ENCODE measurements around the gene UGT2B11.
"Not testable (repeated sequence)": the region's sequence is repeated elsewhere in the genome, so short reads cannot be mapped to it uniquely, and the experiment has no call there.

UGT2B11 gene

GRCh38 chr4:69214716-69215115 is at the start of gene UGT2B11:
UGT2B11 (minus strand) TSS chr4:69214748; CDS start chr4:69214722, 26 bp downstream.
- no peak for DNase-seq

- not testable (repeated sequence) for DNase-seq
These were observed 38.7 kb upstream of the UGT2B11 start for GRCh38 chr4:69253147-69253772.

GRCh38 chr4:69250884-69251283 is 36.3 kb upstream of the UGT2B11 start:
- DNase-seq = not testable (repeated sequence)

- not testable (repeated sequence) for DNase-seq
These were observed 28.2 kb upstream of the UGT2B11 start for GRCh38 chr4:69242562-69243240.

DNA sequence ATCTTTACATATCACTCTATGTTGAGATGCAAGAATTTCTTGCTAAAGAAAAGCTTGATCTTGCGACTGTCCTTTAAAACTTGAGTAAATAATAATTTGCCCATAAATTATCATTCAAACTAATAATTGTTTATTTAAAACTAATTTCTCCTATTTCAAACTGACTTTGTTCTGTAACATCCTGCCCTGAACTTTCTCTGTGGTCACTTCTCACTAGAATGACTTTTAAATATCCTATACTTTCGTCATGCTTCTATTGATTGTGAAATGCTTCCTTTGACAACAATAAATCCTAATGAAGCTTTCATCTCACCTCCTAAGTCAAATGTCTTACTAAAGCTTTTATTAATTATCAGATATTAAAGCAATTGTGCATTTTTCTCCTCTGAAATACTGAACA is 27.2 kb upstream of the UGT2B11 start:
- DNase-seq = not testable (repeated sequence)

DNA sequence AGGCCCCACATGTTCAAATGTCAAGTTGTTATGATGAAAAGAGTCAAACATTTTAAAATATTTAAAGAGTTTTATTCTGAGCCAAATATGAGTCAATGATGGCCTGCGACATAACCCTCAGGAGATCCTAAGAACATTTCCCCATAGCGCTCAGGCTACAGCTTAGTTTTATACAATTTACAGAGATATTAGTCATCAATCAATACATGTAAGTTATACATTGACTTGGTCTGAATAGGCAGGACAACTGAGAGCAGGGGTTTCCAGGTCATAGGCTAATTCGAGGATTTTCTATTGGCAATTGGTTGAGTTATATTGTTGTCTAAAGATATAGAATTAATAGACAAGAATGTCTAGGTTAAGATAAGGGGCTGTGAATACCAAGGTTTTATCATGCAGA is 26.2 kb upstream of the UGT2B11 start:
- DNase-seq = not testable (repeated sequence)

- no peak for DNase-seq
These were observed 25.1 kb upstream of the UGT2B11 start for GRCh38 chr4:69239557-69240168.

- no peak for DNase-seq
These were observed 24.5 kb upstream of the UGT2B11 start for GRCh38 chr4:69239092-69239491.

DNA sequence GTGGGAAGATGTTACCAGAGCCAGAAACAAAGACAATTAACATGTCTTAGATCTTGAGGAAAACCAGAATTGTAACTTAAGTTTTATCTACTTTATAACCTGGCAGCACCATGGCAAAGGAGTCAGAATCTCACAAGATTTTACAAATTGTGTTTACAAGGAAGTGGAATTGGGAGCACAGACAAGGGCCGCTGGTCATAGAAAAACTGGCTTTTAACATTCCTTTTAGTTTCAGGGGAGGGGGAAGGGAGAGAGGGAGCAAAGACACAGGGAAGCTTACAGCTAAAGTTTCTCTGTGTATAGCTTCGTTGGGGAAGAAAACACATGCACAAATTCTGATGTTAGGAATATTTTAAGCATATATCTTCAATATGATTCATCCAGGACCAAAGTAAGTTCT is 10.3 kb upstream of the UGT2B11 start:
- no peak for DNase-seq

DNA sequence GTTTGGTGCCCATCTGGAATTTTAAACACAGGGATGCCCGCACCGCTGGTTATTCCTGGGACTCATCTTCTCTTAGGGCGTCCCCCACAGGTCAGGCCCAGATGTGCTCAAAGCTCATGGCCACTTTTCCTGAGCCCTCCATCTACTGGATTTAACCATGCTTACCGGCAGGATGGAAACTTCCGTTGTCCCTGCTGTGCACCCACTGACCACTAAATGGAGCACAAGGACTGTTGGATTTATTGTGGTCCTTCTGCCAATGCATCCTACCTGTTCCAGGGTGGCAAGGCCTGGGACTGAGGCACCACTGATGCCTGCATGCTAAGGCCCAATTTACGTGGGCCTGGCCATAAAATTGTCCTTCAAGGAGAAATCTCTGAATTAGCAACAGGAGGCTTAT is 8.7 kb upstream of the UGT2B11 start:
- not testable (repeated sequence) for DNase-seq

DNA sequence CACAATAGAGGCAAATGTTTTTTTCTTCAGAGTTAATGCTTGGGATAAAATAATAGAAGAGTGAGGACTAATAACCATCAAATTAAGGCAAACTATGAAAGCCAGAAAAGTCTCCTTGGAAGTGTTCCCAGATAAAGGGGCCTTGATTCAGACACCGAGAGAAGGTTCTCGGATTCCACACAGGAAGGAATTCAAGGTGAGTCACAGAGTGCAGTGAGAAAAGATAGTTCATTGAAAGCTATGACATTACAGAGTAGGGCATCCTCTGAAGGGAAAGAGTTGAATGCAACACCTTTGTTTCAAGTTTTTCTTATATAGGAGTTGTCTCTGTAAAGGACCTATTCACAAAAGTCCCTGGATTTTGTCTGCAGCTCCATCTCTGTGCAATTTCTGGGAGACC is 3.9 kb upstream of the UGT2B11 start:
- not testable (repeated sequence) for DNase-seq

GRCh38 chr4:69210911-69211310 is 3.6 kb downstream of the UGT2B11 start:
- no peak for DNase-seq

DNA sequence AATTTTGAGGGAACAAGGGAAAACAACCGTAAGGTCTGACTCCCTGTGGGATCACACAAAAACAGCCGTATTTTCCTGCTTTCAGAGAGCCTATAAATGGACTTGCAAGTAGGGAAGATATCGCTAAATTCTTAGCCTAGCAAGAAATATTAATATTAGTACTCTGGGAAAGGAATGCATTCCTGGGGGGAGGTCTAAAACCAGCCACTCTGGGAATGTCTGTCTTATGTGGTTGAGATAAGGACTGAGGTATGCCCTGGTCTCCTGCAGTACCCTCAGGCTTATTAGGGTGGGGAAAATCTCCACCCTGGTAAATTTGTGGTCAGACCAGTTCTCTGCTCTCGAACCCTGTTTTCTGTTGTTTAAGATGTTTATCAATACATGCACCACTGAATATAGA is 16.0 kb downstream of the UGT2B11 start:
- not testable (repeated sequence) for DNase-seq

- no peak for DNase-seq
These were observed 18.2 kb downstream of the UGT2B11 start for GRCh38 chr4:69196209-69196965.

GRCh38 chr4:69194166-69194565 is 20.4 kb downstream of the UGT2B11 start:
- no peak for DNase-seq

DNA sequence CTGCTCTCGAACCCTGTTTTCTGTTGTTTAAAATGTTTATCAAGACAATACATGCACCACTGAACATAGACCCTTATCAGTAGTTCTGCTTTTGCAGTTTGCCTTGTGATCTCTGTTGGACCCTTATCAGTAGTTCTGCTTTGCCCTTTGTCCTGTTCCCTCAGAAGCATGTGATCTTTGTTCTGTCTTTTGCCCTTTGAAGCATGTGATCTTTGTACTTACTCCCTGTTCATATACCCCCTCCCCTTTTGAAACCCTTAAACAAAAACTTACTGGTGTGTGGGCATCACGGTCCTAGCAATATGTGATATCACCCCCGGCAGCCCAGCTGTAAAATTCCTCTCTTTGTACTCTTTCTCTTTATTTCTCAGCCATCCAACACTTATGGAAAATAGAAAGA is 22.6 kb downstream of the UGT2B11 start:
- DNase-seq = not testable (repeated sequence)

DNA sequence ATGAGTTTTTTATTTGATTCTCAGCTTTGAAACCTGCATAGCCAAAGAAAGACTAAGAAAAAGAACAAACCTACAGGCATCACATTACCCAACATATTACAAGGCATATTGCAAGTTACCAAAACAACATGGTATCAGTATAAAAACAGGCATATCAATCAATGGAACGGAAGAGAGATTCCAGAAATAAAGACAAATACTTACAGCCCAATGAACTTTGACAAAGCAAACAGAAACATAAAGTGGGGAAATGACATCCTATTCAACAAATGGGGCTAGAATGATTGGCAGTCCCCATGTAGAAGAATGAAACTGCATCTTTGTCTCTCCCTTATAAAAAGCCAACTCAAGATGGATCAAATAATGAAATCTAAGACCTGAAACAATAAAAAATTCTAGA is 23.9 kb downstream of the UGT2B11 start:
- not testable (repeated sequence) for DNase-seq

GRCh38 chr4:69181519-69182169 is 32.9 kb downstream of the UGT2B11 start:
- DNase-seq = not testable (repeated sequence)

DNA sequence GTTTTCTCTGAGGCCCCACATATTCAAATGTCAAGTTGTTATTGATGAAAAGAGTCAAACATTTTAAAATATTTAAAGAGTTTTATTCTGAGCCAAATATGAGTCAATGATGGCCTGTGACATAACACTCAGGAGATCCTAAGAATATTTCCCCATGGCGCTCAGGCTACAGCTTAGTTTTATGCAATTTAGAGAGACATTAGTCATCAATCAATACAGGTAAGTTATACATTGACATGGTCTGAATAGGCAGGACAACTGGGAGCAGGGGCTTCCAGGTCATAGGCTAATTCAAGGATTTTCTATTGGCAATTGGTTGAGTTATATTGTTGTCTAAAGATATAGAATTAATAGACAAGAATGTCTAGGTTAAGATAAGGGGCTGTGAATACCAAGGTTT is 34.7 kb downstream of the UGT2B11 start:
- DNase-seq = not testable (repeated sequence)

GRCh38 chr4:69178751-69179205 is 35.8 kb downstream of the UGT2B11 start:
- DNase-seq = not testable (repeated sequence)

DNA sequence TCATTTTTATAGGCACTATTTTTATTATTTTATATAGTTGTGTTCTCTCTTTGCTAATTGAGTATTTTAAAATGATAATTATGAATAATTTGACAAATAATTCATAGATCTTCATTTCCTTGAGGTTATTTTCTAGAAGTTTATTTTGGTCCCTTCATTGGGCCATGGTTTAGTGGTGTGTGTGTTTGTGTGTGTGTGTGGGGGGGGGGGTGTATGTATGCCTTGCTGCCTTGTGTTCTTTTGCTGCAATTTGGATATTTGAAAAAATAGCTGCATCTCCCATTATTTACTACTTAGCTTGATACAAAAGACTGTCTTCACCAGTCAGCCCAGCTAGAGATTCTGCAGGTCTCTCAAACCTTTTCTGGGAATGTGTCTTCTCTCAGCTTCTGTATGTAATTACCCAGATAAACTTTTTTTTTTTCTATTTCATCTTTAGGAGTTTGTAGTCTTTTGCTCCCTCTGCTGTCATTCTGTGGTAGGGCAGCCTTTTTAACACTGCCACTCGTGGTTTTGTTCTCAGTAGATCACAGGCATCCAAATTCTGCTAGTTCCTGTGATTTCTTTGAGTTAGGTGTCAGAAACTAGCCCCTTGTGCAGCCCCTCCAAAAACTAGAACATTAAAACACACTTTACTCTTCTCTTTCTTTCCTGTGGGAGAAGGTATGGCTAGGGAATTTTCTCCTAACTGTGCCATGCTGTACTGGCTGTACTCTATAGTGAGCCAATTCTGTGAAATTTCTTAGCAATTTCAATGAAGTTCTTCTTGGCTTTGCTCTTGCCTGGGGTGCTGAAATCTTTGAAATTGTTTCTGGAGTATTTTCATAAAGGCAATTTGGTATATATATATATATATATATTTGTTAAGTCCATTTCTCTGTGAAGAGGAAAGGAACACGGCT is 44.1 kb downstream of the UGT2B11 start:
- DNase-seq = not testable (repeated sequence)

- DNase-seq = not testable (repeated sequence)
These were observed 45.4 kb downstream of the UGT2B11 start for GRCh38 chr4:69169171-69169570.
